SHP77 treated with DMSO at 0.1 percent for 48 hours (cell line): ENCODE measurements around the gene SYT9.
"Not testable (repeated sequence)": the region's sequence is repeated elsewhere in the genome, so short reads cannot be mapped to it uniquely, and the experiment has no call there.

Experiments
- DNase-seq: peaks from one replicate; lab custom pipeline; 2025; lab: John Stamatoyannopoulos, UW

The SYT9 gene

GRCh38 chr11:7272373-7272772 lies 20.7 kb downstream of the SYT9 start:
- DNase-seq: no peak

- no peak for DNase-seq
Observed at GRCh38 chr11:7275133-7275532, 23.4 kb downstream of the SYT9 start.

GRCh38 chr11:7278314-7278917 lies 26.7 kb downstream of the SYT9 start:
- DNase-seq: no peak

- DNase-seq: no peak
Observed at GRCh38 chr11:7279676-7280075, 28.0 kb downstream of the SYT9 start.

GRCh38 chr11:7281079-7281478 lies 29.4 kb downstream of the SYT9 start:
- DNase-seq: no peak

GRCh38 chr11:7281809-7282208 lies 30.1 kb downstream of the SYT9 start:
- no peak for DNase-seq

- DNase-seq: no peak
Observed at GRCh38 chr11:7286178-7286577, 34.5 kb downstream of the SYT9 start.

- no peak for DNase-seq
Observed at GRCh38 chr11:7291100-7291829, 39.6 kb downstream of the SYT9 start.

GRCh38 chr11:7292922-7293321 lies 41.2 kb downstream of the SYT9 start:
- no peak for DNase-seq

- DNase-seq: no peak
Observed at GRCh38 chr11:7299393-7299792, 47.7 kb downstream of the SYT9 start.

- DNase-seq: no peak
Observed at GRCh38 chr11:7300281-7300680, 48.6 kb downstream of the SYT9 start.

- no peak for DNase-seq
Observed at GRCh38 chr11:7303146-7303545, 51.4 kb downstream of the SYT9 start.

- DNase-seq: no peak
Observed at GRCh38 chr11:7306900-7307299, 55.2 kb downstream of the SYT9 start.

- no peak for DNase-seq
Observed at GRCh38 chr11:7307836-7308235, 56.1 kb downstream of the SYT9 start.

- DNase-seq: no peak
Observed at GRCh38 chr11:7311903-7312302, 60.2 kb downstream of the SYT9 start.

GRCh38 chr11:7314811-7315604 lies 63.3 kb downstream of the SYT9 start:
- no peak for DNase-seq

GRCh38 chr11:7319501-7319900 lies 67.8 kb downstream of the SYT9 start:
- no peak for DNase-seq

GRCh38 chr11:7320306-7320705 lies 68.6 kb downstream of the SYT9 start:
- no peak for DNase-seq

GRCh38 chr11:7321473-7322450 lies 70.1 kb downstream of the SYT9 start:
- DNase-seq: no peak

GRCh38 chr11:7332451-7332850 lies 80.7 kb downstream of the SYT9 start:
- no peak for DNase-seq

GRCh38 chr11:7332962-7333361 lies 81.3 kb downstream of the SYT9 start:
- DNase-seq: no peak

- not testable (repeated sequence) for DNase-seq
Observed at GRCh38 chr11:7335442-7335841, 83.7 kb downstream of the SYT9 start.
